Measurements from ENCODE around the gene CLGN. TPM values are rescaled to one million over a fixed set of nuclear protein-coding genes. Genes with fewer than 3 reads are reported as not detected.
"Not testable (repeated sequence)": the region's sequence is repeated elsewhere in the genome, so short reads cannot be mapped to it uniquely, and the experiment has no call there.

Gene CLGN
- total and polyA plus RNA-seq, 12 donors = 21.6 to 125 (median 66.9) TPM

GRCh38 chr4:140426610-140427105 is 790 bp downstream of the CLGN start:
- TF ChIP-seq, protein P1, sequence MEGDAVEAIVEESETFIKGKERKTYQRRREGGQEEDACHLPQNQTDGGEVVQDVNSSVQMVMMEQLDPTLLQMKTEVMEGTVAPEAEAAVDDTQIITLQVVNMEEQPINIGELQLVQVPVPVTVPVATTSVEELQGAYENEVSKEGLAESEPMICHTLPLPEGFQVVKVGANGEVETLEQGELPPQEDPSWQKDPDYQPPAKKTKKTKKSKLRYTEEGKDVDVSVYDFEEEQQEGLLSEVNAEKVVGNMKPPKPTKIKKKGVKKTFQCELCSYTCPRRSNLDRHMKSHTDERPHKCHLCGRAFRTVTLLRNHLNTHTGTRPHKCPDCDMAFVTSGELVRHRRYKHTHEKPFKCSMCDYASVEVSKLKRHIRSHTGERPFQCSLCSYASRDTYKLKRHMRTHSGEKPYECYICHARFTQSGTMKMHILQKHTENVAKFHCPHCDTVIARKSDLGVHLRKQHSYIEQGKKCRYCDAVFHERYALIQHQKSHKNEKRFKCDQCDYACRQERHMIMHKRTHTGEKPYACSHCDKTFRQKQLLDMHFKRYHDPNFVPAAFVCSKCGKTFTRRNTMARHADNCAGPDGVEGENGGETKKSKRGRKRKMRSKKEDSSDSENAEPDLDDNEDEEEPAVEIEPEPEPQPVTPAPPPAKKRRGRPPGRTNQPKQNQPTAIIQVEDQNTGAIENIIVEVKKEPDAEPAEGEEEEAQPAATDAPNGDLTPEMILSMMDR (IDR thresholded peaks at IDR 0.05) = peak in 3 of 9 donors; percentile 18 to 36 (median 33)
- peak overlapping the region; percentile 53 to 91 (median 85) for H3K27ac ChIP-seq
- H3K9me3 ChIP-seq = no peaks in the 10 kb centered on the region
- peak overlapping the region; percentile 57 to 84 (median 73) for H3K4me3 ChIP-seq
- intact Hi-C loops (cut with DNase I) = loop anchor here in 5 of 10 donors (5.0 to 10.0 kb wide), 4 partner anchors 54 to 101 kb away; partner anchors contain the start of genes ELMOD2 (in 3 of the 5) and SCOC (in 1 of the 5)
- WGBS, 2 donors = 3 to 6% methylated on average over 23 of the region's 23 CpGs
- DNase-seq = peak; percentile 47 to 48
- peak; percentile 76 to 94 (median 90) for ATAC-seq
- H3K4me1 ChIP-seq = peaks cover 0 to 22% (median 6%) of the 10 kb centered on the region in 9 donors
- no peaks in the 10 kb centered on the region for H3K36me3 ChIP-seq
- peaks cover 0 to 14% (median 3%) of the 10 kb centered on the region in 7 donors for H3K27me3 ChIP-seq

GRCh38 chr4:140423106-140423505 is 4.3 kb downstream of the CLGN start:
- Histone ChIP-seq H3K4me3 (no peak overlapping the region), H3K9me3 (no peaks in the 10 kb centered on the region), H3K36me3 (no peaks in the 10 kb centered on the region), H3K27me3 (peaks cover 0 to 14% (median 3%) of the 10 kb centered on the region in 7 donors), H3K27ac (no peak overlapping the region), H3K4me1 (peaks cover 0 to 22% (median 6%) of the 10 kb centered on the region in 9 donors)
- ATAC-seq = no peak
- no peak for DNase-seq
- intact Hi-C loops (cut with DNase I) = loop anchor here in 3 of 10 donors (5.0 to 10.0 kb wide), 2 partner anchors 36 to 102 kb away; partner anchors contain the start of gene ELMOD2 (in 2 of the 3)
- TF ChIP-seq, protein P1 (IDR thresholded peaks at IDR 0.05) = no peak

- H3K36me3 ChIP-seq; H3K27me3 ChIP-seq; H3K4me1 ChIP-seq; H3K4me3 ChIP-seq; H3K9me3 ChIP-seq; DNase-seq; intact Hi-C loops (cut with DNase I); ATAC-seq; H3K27ac ChIP-seq: not testable (repeated sequence)
- 85 to 91% methylated on average over 24 to 32 of the region's 32 CpGs for WGBS, 2 donors
These were observed 14.1 kb downstream of the CLGN start for GRCh38 chr4:140413130-140413969.

DNA sequence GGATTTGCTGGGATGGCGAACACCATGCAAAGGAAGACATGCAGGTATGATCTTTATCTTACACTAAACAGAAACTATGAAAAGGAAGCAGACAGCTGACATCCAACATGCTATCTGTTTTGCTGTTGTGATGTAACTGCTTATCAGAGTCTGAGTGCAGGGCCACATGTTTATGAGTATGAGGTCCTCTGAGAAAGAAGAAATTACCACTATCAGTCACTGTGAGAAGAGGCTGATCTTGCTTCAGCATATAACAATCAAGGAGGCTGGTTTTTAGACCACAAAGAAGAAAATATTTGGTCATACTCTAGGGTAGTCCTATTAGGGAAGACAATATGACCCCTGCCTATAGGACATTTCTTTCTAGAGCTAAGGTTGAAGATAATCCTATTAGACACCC is 18.5 kb downstream of the CLGN start:
- no peaks in the 10 kb centered on the region for H3K9me3 ChIP-seq
- TF ChIP-seq, protein P1 (IDR thresholded peaks at IDR 0.05) = no peak

More for the DNA sequence above, 18.5 kb downstream of the CLGN start:
- Histone ChIP-seq H3K36me3 (no peaks in the 10 kb centered on the region), H3K4me3 (no peak overlapping the region), H3K27ac (no peak overlapping the region), H3K27me3 (no peaks in the 10 kb centered on the region), H3K4me1 (peaks cover 0 to 8% (median 0%) of the 10 kb centered on the region in 9 donors)
- WGBS, 2 donors = 90% methylated on average over 1 of the region's 1 CpG
- no peak for DNase-seq
- no peak for ATAC-seq
- intact Hi-C loops (cut with DNase I) = no loop called here
